Mammary epithelial cell (primary cell): ENCODE data around the gene GPR42.

Source experiments
- CTCF ChIP-seq, 2 donors: IDR thresholded peaks in 1 of 2; conservative IDR thresholded peaks in 1 of 2; 2 replicates each; pipeline ENCODE4 v1.5.1; 2011 to 2012; ENCODE audit warnings: inconsistent platforms in 2 of 2, low read length in 2 of 2, mild to moderate bottlenecking in 2 of 2, control low read depth in 1 of 2, low read depth in 1 of 2; ENCODE audit not compliant: insufficient read depth in 1 of 2; ENCODE audit errors: extremely low read depth in 1 of 2
- EZH2 ChIP-seq: IDR thresholded peaks from 2 replicates; pipeline ENCODE4 v1.6.1; 2012; ENCODE audit warnings: low read length, inconsistent platforms, borderline replicate concordance

GRCh38 chr19:35341006-35341405 is 29.9 kb upstream of the GPR42 start:
- TF ChIP-seq CTCF (conservative IDR thresholded peaks at IDR 0.05 in 1 of 2, IDR thresholded peaks at IDR 0.05 in 1 of 2; ENCODE audit: extremely low read depth in 1 of 2, insufficient read depth in 1 of 2, low read depth in 1 of 2, low read length in 2 of 2), result no peak
- no peak for TF ChIP-seq EZH2
